Mesenteric fat pad (tissue), 1 donor: Measurements from ENCODE around the gene IFT27. TPM values are rescaled to one million over a fixed set of nuclear protein-coding genes. Genes with fewer than 3 reads are reported as not detected.

ENCODE experiments used
- DNase-seq: peaks from one replicate; pipeline ENCODE4 v3.0.0-alpha.2; 2020; ENCODE audit warnings: low spot score
- total RNA-seq: library from RNA; stranded (reverse); fragmentation: NEBNext Ultra II Directional; extraction: Animal tissue kit (Norgen Biotek cat#: 25700); gene quantifications from one replicate; pipeline ENCODE4 v1.2.1, GENCODE V29; 2021
- donor health status: DM: yes; HTN: yes; CAD: no.

Gene IFT27
- total RNA-seq, 1 donor from 2014 or later, result 21.4 TPM

DNA sequence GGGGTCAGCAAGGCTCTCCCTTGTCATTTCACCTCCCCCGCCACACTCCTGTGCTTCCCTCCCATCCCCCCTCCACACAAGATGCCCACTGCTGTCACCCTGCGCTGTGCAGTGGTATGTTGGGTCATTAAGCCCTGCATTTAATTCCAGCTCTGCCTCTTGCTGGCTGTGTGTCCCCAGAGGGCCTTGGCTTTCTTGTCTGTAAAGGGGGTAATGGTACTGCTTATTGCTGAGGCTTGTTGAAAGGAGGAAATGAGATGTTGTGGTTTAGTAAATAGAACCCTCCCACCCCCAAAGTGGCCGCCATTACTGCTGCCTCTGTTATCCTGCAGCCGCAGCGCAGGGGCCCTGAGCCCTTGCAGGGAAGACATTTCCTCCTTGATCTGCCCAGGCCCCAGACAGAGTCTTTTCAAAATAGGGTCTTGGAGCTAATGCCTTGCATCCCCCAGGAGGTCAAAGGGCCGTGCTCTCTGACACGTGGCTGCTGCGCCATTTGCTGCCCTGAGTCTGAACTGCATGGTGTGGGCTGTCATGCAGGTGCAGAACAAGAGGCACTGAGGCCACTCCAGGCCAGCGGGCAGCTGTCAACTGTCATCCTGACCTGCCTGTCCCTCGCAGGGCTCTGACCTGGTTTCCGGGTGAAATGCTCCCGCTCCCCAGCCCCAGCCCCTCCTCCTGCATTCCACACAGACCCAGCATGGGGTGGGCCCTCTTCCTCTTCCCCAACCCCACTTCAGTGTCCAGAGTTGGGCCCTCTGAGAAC, 22.2 kb upstream of the IFT27 start:
- no peak for DNase-seq

DNA sequence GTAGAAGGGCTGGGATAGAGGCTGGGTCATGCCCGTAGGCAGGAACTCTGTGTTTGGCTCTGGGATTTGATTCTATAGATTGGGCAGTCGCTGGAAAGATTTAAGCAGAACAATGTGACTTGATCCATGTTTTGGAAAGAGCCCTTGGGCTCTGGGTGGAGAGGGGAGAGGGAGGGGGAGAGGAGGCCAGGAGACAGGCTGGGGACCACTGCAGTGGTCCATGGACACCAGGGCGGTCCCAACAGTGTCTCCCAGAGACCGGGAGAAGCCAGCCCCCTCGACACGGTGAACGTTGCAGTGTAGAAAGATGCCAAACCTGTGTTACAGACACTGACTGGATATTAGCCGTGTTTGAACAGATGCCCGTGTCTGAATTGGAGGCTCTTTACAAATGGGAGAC, 21.5 kb upstream of the IFT27 start:
- no peak for DNase-seq

GRCh38 chr22:36796552-36797175, 20.7 kb upstream of the IFT27 start:
- no peak for DNase-seq

DNA sequence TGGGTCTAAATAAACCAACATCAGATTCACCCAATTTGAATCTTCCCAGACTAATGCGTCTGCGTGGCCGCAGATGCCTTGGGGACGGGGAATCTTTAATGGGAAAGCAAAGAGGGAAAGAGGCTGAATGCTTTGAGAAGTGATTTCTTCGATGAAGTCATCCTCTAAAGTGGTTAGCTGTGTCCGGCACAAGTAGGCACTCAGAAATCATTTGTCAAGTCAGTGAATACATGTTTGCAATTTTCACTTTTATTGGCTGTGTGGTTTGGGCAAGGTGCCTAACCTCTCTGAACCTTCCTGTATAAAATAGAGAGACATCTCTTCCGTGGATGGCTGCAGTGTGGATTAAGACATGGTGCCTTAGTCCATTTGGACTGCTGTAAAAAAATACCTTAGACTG, 19.7 kb upstream of the IFT27 start:
- DNase-seq, result no peak

- no peak for DNase-seq
Observed at GRCh38 chr22:36790648-36791047, 14.7 kb upstream of the IFT27 start.

GRCh38 chr22:36787204-36787988, 11.5 kb upstream of the IFT27 start:
- DNase-seq, result no peak

- no peak for DNase-seq
Observed at GRCh38 chr22:36783743-36784142, 7.8 kb upstream of the IFT27 start.

DNA sequence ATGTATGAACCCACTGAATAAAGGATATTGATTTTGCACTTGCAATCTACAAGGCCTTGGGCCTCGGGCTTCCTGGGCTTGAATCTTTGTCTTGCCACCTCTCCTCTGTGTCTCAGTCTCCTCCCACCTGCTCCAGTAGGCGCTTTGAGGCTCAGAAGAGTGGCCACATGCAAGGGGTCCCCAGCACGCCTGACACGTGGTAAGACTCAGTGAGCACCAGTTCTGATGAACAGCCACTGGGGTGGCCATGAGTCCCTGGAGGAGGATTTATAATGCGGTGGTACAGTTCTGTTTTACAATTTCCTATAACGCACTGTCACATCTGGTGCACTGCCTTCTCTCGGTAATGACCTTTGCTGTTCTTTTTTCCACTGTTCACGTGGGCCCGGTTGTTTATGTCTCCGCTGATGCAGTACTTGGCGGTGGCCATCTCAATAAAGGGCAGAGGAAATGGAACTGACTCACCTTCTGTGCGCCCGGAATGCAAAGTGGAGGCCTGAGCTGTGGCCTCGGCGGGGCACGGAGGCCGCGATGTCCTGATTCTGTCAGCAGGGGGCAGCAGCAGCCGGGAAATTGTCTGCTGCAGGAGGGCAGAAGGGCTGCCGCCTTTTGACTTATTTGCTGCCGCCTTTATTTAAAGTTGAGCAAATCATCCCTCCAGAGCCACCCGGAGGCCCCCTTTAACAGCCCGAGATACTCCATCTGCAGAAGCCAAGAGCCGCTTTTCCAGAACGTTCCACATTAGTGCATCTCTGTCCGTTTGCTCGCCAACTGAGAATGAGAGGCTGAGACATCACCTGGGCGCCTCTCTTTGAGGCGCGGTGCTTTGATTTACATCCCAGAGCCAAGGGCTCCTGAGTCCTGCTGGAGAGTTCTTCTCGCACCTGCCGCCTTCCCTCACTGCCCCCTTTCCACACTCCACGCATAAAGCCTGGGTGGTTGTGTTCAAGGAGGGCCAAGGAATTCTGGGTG, 6.0 kb upstream of the IFT27 start:
- peak; percentile 93 for DNase-seq

DNA sequence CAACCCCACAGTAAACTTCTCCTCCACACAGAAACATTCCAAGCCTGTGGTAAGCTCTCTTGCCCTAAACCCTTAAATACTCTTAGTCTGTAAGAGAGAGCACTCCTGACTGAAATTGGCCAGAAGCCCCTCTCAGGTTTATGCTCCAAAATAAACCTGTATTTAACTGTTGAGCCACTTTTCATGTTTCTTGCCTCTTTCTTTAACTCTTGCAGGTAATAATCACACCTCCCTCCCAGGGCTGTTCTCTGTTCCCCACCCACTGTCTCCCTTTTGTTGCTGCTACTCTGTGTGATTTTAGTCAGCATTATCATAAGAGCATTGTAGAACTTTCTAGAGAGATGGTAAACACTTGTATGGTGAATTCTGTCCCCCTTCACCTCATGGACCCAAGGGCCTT, 2.1 kb upstream of the IFT27 start:
- DNase-seq, result no peak

- no peak for DNase-seq
Observed at GRCh38 chr22:36776722-36777121, 803 bp upstream of the IFT27 start.

DNA sequence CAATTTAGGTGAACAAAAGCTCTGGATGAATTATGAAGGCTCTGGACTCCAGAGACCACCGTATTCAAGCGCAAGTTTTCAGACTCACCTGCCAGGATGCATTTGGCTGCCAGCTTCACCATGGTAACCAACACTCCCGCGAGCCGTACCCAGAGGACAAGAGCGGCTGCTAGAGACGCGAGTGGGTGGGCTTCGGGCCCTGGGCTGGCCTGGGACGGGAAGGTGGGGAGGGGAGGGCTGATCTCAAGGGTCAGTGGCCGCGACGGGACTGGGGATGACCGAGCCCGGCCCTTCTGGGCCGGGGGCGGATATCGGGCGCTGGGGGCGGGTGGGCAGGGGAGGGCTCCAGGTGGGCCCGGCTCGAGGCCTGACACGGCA, 344 bp downstream of the IFT27 start:
- no peak for DNase-seq

- no peak for DNase-seq
Observed at GRCh38 chr22:36773935-36774334, 2.0 kb downstream of the IFT27 start.

DNA sequence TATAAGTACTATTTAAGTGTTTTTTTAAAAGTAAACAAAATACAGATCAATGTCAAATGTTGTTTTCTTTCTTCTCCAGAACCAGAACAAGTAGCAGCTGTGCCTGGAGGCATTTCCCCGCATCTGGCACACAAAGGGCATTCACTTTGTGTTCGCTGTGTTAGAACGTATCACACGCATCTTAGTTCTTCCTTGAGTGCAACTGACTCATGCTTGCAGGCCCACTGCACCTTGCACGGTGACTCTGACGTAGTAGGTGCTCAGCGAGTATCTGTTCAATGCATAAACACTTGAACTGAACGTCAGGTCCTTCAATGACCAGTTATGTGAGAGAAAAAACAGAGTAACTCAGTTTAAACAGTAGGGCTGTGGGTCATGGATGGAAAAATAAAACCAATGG, 3.5 kb downstream of the IFT27 start:
- DNase-seq, result no peak

- no peak for DNase-seq
Observed at GRCh38 chr22:36771356-36772063, 4.4 kb downstream of the IFT27 start.

DNA sequence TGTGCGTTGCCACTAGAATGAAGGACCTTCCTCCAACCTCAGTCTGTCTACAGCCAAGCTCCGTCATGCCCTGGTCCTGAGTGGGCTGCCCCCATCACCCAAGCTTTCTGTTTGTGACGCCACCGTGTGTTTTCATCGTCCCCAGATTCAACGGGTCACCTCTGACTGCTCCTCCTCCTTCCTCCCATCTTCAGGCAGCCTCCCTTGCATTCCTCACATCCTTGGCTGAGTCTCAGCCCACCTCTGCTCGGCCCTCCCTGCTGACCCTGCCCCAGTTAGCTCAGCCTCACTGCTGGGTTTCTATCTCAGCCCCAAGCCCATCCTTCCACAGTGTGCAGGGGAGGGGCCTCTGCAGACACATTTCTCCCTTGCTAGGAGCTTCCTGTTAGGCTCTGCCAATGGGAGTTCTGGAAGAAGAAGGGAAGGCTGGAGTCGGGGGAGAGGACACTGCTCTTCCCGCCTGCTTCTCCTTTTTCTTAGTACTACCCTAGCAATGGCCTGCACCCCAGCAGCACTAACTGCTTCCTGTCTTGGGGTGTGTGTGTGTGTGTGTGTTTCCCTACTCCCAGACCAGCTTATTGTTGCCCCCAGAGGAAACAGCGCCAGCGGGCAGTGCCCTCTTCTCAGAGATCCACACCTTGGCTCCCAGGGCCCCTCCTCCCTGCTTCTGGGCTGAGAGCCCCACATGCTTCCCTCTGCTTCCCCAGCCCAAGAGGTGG, 5.2 kb downstream of the IFT27 start:
- DNase-seq, result no peak

DNA sequence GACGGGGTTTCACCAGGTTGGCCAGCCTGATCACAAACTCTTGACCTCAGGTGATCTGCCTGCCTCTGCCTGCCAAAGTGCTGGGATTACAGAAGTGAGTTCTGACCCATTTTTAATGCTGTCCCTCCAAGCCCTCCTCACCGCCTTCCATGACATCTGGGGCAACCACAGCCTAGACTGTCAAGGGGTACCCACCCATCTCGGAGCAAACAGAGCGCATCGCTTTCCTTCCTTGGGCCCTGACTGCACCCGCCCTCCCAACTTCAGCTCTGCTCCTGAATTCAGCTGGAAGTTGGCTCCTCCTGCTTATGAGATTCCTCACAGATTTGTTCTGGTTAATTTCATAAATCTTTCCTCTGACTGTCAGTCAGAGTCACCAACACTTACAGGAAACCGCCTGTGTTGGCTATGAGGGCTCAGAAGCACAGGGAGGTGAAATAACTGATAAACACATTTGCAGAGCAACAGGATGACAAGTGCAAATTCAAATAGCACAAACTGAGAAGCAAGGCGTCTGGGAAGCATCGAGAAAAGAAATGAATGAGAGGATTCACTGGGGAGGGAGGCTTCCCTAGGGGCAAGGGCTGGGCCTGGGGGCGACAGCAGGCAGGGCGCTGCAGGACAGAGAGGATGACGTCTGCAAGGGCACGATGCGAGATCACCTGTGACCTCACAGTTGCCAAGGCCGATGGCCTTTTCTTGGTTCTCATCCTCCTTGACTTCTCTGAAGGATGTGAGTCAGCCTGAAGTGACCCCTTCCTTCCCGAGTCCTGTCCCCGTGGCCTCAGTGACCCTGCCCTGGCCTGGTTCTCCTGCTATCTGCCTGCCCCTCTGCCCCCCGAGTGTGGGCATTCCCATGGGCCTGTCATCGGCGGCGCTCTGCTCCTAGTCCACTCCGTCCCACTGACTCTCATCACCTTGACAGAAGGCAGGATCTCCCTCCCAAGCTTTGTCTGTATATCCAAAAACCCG, 6.1 kb downstream of the IFT27 start:
- no peak for DNase-seq

- DNase-seq, result no peak
Observed at GRCh38 chr22:36768616-36769015, 7.3 kb downstream of the IFT27 start.

DNA sequence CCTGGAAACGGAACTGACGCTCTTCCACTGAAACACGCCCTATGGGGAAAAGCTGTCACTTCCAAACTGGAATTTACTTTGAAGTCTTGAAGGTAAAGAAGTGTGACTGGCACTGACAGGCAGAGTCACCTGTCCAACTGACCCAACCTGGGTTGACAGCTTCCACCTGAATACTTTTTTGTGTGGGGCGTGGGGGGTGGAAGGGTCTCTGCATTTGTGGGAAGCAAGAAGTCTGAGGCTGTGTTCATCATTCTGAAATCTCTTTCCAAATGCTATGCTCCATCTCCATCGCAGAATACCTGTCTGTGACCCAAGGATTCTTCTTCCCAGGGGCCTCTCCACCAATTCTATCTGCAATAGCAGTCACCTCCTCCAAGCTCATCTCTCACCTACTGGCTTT, 7.8 kb downstream of the IFT27 start:
- no peak for DNase-seq
